ENCODE measurements around the gene RINT1.
"Not testable (repeated sequence)": the region's sequence is repeated elsewhere in the genome, so short reads cannot be mapped to it uniquely, and the experiment has no call there.

Gene RINT1

DNA sequence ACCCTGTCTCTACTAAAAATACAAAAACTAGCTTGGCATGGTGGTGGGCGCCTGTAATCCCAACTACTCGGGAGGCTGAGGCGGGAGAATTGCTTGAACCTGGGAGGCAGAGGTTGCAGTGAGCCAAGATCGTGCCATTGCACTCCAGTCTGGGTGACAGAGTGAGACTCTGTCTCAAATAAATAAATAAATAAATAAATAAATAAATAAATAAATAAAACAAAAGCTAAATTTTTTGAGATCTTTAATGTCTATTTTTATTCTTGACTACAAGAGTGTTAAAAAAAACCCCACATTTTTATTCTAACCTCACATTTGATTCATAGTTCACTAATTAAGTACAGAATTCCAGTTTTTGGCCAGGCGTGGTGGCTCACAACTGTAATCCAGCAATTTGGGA is 4.3 kb upstream of the RINT1 start:
- not testable (repeated sequence) for DNase-seq (ENCODE audit: low read depth)

DNA sequence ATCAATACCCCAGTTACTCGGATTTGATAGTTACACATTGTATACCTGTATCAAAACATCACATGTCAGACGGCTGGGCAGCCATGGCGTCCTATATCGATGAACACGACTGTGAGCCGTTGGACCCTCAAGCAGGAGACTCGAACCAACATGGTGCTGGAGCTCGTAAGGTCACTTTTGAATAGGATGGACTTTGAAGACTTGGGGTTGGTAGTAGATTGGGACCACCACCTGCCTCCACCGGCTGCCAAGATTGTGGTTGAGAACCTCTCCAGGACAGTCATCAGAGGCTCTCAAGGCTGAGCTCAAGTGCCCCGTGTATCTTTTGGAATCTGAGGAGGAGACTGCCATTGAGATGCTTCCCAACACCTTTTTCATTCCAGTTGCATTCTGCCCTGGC is 1.9 kb upstream of the RINT1 start:
- DNase-seq (ENCODE audit: low read depth), result no peak

More for the DNA sequence above, 4.3 kb upstream of the RINT1 start:
- H3K4me3 ChIP-seq (ENCODE audit: low read depth, low read length), result not testable (repeated sequence)

DNA sequence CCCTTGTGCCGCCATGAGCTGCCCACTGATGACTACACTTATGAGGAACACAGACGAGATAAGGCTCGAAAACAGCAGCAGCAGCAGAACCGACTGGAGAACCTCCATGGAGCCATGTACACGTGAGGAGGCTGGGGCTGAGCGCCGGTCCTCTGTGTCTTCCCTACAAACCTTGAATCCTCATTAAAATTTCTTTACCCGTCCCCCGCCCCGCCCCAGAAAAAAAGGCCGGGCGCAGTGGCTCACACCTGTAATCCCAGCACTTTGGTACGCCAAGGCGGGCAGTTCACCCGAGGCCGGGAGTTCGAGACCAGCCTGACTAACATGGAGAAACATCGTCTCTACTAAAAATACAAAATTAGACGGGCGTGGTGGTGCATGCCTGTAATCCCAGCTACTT is 1.5 kb upstream of the RINT1 start:
- H3K4me3 ChIP-seq (ENCODE audit: low read depth, low read length), result no peak overlapping the region
- DNase-seq (ENCODE audit: low read depth), result no peak

More for the DNA sequence above, 1.9 kb upstream of the RINT1 start:
- H3K4me3 ChIP-seq (ENCODE audit: low read depth, low read length), result no peak overlapping the region

DNA sequence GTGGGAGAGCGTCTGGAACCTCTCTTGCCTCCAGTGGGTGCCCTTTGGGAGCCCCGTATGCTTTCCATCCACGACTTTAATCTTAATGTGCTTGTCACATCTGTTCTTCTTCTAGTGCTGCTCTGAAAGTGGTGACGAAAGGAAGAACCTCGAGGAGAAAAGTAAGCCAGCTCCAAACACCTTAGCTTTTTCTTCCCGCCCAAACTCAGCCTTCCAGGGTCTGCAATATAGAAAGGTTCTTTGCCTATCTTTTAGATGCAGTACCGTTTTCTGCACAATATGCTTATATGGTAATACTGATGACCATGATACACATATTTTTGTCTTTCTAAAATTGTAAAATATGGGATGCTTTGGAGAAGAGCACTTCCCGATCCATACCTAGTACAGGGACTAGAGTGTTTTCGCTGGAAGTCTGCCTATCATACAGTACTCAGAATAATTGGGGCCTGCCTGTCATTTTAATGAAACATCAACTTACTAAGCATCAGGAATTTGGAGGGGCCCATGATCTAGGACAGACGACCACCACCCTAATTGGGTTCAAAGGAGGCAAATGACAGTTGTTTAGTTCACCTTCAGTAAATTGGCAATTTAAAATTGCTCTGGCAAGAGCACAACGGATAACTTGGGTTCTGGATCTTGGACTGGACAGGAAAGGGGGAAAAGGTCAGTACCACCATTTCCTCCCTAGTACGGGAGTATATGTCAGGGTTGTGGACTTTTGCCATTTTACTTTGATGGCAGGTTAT is 884 bp downstream of the RINT1 start:
- peak overlapping the region; percentile 100 for H3K4me3 ChIP-seq (ENCODE audit: low read depth, low read length)
- DNase-seq (ENCODE audit: low read depth), result no peak

DNA sequence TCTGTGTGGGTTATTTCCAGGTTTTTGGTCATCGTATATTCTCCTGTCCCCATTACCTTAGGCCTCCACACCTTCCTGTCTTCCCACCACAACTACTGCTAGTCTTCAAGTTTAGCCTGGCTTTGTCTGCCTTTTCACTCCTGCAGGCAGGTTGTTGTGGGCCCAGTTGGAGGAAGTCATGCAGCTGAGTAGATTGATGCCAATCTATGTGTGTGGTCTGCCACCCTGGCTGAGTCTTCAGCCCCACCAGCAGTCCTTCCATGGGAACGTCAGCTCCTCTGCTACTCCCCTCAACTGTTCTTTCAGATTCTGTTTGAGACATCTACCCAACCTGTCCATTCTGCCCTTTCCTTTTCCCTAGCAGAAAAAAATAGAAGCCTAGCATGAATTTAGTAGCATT is 6.3 kb downstream of the RINT1 start:
- DNase-seq (ENCODE audit: low read depth), result no peak
- H3K4me3 ChIP-seq (ENCODE audit: low read depth, low read length), result no peak overlapping the region

DNA sequence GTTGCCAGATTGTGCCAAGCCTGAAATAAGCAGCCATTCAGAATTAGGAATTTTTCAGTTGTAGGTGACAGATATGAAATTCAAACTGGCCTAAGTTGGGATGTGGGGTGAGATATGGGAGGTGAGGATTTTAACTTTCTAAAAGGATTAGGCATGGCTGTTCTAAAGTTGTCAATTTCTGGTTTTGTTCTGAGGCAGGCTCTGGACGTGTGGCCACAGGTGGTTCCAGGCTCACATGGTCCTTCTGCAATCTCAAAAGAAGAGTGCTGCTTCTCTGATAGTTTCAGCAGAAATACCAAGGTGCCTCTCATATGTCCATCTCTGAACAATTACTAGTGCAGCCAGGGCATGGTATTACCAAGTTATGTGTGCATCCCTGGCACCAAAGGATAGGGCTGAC is 27.9 kb downstream of the RINT1 start:
- H3K4me3 ChIP-seq (ENCODE audit: low read depth, low read length), result no peak overlapping the region
- DNase-seq (ENCODE audit: low read depth), result no peak

DNA sequence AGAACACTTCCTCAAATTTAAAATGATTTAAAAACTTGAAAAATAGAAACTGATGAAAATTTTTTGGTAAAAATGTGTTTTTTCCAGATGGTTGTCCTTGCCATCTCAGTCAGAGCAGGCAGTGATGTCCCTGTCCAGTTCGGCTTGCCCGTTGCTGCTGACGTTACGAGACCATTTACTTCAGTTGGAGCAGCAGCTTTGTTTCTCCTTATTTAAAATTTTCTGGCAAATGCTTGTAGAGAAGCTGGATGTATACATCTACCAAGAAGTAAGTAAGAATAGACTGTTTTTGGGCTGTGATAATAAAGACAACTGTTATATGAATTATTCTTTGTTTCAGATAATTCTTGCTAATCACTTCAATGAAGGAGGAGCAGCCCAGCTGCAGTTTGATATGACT is 33.2 kb downstream of the RINT1 start:
- no peak for DNase-seq (ENCODE audit: low read depth)
- no peak overlapping the region for H3K4me3 ChIP-seq (ENCODE audit: low read depth, low read length)

DNA sequence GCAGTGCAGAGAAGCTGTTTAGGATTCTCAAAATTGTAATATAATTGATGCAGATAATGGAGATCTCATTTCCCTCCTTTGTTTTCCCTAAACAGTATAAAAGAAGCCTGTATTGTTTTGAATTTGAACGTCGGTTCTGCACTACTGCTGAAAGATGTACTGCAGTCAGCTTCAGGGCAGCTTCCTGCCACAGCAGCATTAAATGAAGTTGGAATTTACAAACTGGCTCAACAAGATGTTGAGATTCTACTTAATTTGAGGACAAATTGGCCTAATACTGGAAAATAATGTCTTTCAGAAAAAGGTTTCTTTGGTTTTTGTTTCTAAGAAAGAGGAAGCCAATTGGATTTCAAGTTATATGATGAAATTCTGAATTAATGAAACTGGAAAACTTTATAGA is 35.0 kb downstream of the RINT1 start:
- H3K4me3 ChIP-seq (ENCODE audit: low read depth, low read length), result no peak overlapping the region
- DNase-seq (ENCODE audit: low read depth), result no peak

DNA sequence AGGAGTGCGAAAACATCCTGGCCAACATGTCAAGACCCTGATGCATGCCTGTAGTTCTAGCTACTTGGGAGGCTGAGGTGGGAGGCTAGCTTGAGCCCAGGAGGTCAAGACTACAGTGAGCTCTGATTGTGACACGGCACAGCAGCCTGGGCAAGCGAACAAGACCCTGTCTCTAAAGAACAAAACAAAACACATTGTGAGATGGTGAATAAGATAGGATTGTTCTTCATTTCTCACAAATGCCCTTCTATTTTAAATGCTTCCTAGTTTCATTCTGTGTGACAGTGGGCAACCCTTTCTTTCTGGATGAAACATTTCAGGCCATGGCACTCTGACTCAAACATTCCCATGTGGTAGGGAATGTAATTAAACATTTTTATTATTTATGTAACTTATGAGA is 35.8 kb downstream of the RINT1 start:
- no peak overlapping the region for H3K4me3 ChIP-seq (ENCODE audit: low read depth, low read length)
- no peak for DNase-seq (ENCODE audit: low read depth)

DNA sequence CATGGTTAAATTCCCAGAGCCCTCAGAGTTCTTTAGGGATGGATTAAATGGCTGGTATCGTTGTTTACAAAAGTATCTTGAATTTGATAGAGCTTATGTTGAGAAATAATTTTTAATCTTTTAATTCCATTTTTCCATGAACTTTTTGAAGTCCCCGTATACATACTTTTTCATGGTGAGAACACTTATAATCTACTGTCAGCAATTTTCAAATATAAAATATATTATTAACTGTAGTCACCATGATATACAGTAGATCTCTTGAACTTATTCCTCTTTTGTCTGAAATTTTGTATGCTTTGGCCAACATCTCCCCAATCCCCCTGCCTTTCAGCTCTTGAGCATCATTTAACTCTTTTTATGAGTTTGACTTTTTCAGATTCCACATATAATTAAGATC is 39.9 kb downstream of the RINT1 start:
- H3K4me3 ChIP-seq (ENCODE audit: low read depth, low read length), result no peak overlapping the region

DNA sequence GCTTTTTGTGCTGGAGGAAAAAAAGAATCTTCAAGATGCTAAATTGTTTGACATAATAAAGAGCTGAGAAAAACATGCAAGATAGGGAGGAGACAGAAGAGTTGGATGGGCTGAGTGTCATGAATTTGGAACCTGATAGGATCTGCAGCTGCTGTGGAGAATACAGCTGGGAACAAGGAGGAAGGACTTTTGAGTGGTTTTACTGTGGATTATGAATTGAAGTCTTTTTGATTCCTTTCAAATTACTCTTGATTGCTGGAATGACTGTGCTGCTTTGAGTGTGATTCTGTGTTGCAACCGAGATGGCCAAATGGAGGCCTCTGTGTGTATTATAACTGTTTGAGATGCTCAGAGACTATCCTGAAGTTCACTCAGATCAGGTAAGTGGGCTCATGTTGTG is 45.2 kb downstream of the RINT1 start:
- no peak overlapping the region for H3K4me3 ChIP-seq (ENCODE audit: low read depth, low read length)
- DNase-seq (ENCODE audit: low read depth), result no peak

More for the DNA sequence above, 39.9 kb downstream of the RINT1 start:
- no peak for DNase-seq (ENCODE audit: low read depth)

DNA sequence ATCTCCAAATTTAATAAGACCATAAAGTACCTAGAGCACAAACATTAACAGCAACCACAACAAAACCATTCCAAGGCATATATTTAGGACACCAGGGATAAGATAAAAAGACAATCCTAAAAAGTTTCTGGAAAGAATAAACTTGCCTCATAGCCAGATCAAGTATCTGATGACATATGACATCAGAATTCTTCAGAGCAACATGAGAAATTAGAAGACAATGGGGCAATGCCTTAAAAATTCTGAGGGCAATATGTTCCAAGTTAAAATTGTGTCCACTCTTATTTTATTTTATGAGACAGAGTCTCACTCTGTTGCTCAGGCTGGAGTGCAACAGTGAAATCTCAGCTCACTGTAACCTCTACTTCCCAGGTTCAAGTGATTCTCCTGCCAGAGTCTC is 46.5 kb downstream of the RINT1 start:
- no peak for DNase-seq (ENCODE audit: low read depth)
- no peak overlapping the region for H3K4me3 ChIP-seq (ENCODE audit: low read depth, low read length)

DNA sequence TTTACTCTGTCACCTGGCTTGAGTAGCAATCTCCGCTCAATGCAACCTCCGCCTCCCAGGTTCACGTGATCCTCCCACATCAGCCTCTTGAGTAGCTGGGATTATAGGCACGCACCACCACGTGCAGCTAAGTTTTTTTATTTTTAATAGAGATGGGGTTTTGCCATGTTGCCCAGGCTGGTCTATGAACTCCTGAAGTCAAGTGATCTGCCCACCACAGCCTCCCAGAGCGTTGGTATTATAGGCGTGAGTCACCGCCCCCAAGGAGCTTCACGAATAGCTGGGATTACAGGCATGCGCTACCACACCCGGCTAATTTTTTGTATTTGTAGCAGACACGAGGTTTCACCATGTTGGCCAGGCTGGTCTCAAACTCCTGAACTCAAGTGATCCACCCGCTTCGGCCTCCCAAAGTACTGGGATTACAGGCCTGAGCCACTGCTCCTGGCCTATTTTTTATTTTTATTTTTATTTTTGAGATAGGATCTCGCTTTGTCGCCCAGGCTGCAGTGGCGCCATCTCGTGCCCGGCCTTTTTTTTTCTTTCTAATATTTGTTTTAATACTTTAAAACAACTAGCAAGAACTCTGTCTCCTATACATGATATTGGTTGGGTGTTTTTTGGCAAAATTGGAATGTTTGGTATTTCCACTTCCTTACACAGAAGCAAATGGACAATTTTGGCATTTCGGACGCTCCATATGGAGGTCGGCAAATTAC is 48.2 kb downstream of the RINT1 start:
- no peak for DNase-seq (ENCODE audit: low read depth)
- no peak overlapping the region for H3K4me3 ChIP-seq (ENCODE audit: low read depth, low read length)

DNA sequence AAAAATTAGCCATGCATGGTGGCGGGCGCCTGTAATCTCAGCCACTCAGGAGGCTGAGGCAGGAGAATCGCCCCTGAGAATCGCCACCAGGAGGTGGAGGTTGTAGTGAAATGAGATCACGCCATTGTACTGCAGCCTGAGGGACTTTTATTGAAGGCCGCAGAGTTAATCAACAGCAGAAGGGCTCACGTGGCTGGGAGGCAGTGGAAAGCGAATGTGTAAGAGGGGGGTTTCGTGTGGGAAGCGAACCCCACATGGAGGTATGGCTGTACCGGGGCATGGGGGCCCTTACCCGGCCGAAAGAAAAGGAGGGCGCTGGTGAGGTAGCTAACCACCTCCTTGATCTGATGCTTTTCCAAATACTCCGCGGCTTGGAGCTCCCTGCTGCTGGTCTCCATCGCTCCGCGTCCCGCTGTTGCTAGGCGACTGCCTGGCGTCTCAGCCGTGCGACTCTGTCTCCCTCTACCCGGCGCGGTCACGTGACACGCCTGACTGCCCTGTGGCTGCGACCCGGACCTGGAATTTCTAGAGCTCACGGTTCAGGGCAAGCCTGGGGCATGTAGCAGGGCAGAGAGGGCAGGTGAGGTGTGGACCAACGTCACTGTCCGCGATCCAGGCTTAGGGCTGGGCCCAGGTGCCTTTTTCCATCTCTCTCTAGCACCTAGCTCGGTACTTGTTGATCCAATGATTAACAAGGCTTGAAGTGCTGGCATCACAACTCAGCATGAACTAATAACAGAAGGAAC is 49.2 kb downstream of the RINT1 start, which contains the start of gene EFCAB10:
Gene EFCAB10 (minus strand): TSS at position 428 of the 746 bp plus-strand sequence. CDS start 30 bp downstream, at position 398.
- H3K4me3 ChIP-seq (ENCODE audit: low read depth, low read length), result peak within 1 kb of the TSS; percentile 41
- DNase-seq (ENCODE audit: low read depth), result no peak

DNA sequence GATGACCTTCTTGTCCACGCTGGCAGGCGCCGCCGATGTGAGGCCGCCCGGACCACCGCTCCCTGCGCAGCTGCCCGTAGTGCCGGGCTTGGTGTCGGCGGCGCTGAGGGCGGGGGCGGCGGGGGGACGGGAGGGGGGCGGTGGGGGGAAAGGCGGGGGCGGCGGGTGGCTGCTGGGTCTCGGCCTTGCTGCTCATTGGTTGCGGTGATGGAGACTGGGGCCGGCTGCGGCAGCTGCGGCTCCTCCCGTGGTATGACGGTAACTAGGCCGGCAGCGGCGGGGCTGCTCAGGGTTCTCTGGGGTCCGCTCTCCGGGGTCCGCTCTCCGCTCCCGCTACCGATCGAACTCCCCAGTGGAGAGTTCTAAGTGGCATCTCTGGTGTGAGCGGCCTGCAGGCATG is 51.1 kb downstream of the RINT1 start:
- no peak overlapping the region for H3K4me3 ChIP-seq (ENCODE audit: low read depth, low read length)
- no peak for DNase-seq (ENCODE audit: low read depth)

DNA sequence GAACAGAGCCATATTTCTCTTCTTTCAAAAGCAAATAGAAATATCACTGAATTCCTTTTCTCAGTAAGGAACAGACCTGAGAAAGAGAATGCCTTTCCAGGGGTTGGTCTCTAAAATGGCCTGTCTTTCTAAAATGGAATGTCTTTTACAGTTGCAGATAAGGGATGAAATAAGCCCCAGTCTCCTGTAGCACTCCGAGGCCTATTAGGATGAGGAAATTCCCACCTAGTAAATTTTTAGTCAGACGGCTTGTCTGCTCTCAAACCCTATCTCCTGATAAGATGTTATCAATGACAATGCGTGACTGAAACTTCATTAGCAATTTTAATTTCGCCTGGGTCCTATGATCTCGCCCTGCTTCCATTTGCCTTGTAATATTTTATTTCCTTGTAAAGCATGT is 52.2 kb downstream of the RINT1 start:
- DNase-seq (ENCODE audit: low read depth), result no peak
- no peak overlapping the region for H3K4me3 ChIP-seq (ENCODE audit: low read depth, low read length)

DNA sequence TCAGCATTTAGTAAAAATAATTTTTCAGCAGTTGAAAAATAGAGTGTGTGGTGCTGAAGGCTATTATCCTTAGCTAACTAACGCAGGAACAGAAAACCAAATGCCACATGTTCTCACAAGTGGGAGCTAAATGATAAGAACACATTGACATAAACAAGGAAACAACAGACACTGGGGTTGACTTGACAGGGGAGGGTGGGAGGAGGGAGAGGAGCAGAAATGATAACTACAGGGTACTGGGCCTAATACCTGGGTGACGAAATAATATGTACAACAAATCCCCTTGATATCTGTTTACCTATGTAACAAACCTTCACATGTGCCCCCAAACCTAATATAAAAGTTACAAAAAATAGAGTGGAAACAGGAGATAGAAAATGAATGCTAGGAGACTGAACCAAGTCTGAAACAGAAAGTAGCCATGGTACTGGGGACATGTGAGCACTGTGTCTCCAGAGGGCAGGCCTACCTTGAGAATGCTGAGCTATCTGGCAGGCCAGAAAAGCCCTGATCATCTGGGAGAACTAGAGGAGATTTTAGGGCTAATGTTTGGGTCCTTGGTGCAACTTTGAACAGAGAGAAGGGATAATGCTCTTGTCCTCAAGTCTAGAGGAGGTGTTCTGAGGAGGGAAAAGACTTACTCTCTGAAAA is 54.0 kb downstream of the RINT1 start:
- no peak for DNase-seq (ENCODE audit: low read depth)
- H3K4me3 ChIP-seq (ENCODE audit: low read depth, low read length), result no peak overlapping the region

DNA sequence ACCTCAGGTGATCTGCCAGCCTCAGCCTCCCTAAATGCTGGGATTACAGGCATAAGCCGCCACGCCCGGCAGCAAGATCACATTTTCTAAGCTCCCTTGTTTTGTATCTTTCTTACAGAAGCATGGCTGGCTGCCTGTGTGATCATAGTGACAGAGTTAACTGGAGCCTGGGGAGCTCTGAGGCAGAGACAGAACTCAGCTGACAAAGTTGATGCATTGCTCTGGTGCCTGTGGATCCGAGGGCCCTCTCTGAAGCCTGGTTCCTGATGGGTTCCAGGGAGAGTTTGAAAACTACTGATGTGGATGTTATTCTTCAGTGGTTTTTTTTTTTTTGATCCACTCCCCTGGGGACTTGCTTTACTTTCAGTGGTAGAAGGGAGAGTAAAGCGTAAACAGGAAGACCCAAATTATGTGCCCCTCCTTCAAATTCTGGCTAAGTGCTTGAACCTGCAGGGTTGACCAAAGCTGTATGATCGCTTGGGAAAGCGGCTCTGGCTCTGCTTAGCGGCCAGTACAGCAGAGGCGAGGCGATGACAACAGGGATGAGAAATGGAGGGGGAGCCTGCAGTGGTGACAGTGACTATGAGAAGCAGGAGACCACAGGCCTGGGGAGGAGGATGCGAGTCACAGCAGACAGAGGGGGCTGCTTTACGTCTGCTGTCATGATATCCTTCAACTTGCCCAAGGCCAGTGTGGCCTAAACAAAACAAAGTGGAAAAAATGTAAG is 56.1 kb downstream of the RINT1 start:
- H3K4me3 ChIP-seq (ENCODE audit: low read depth, low read length), result no peak overlapping the region
- no peak for DNase-seq (ENCODE audit: low read depth)

DNA sequence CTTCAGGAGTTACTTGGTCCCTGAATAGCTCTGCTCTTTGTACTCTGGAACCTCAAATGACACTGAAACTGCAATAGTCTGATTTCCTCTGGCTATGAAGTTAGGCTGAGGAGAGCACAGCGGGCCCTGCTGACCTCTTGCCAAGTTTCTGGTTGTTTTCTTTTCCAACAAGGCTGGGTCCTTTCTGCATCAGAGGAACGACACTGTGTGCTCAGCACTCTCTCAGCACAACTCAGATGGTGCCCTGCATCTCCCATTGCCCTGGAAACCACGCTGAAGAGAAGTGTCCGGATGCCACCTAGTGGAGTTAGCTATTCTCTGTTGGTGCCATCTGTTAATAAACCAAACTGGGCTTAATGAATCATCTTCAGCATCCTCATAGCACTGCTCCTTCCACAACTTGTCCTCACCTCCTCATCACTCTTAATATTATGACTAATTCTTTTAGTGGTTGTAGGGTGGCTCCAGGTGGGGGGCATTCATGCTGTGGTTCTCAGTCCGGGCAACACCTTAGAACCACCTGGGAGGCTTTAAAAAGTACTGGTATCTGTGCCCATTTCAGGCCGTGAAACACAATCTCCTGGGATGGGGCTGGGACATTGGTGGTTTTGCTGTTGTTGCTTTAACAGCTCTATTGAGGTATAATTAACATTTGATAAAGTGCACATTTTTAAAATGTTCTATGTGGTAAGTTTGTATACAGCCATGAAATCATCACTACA is 57.5 kb downstream of the RINT1 start:
- peak; percentile 50 for DNase-seq (ENCODE audit: low read depth)
- no peak overlapping the region for H3K4me3 ChIP-seq (ENCODE audit: low read depth, low read length)

Measured in skeletal muscle cell (primary cell).